Skeletal muscle tissue (tissue), 4 donors: Measurements from ENCODE around the gene CTNNA2. TPM values are rescaled to one million over a fixed set of nuclear protein-coding genes. Genes with fewer than 3 reads are reported as not detected.

Experiments used
- H3K27ac ChIP-seq: one replicate; pipeline ENCODE4 v1.7.0; 2013; ENCODE audit warnings: mild to moderate bottlenecking, low read depth, low read length, inconsistent platforms
- H3K27me3 ChIP-seq, 3 donors: one replicate each; pipeline ENCODE4 v1.7.0; 2013; ENCODE audit warnings: low read length in 3 of 3; ENCODE audit not compliant: control insufficient read depth in 3 of 3, insufficient read depth in 3 of 3
- H3K36me3 ChIP-seq, 3 donors: one replicate each; pipeline ENCODE4 v1.7.0; 2013; ENCODE audit warnings: low read length in 3 of 3; ENCODE audit not compliant: control insufficient read depth in 3 of 3, insufficient read depth in 3 of 3
- H3K4me1 ChIP-seq, 3 donors: one replicate each; pipeline ENCODE4 v1.7.0; 2013; ENCODE audit warnings: low read length in 3 of 3, mild to moderate bottlenecking in 3 of 3; ENCODE audit not compliant: control insufficient read depth in 3 of 3, insufficient read depth in 3 of 3
- H3K4me3 ChIP-seq, 3 donors: one replicate each; pipeline ENCODE4 v1.7.0; 2013; ENCODE audit warnings: low read length in 3 of 3
- H3K9ac ChIP-seq, 3 donors: one replicate each; pipeline ENCODE4 v1.7.0; 2013; ENCODE audit warnings: low read length in 3 of 3, mild to moderate bottlenecking in 3 of 3, moderate library complexity in 2 of 3, low read depth in 1 of 3
- H3K9me3 ChIP-seq, 3 donors: one replicate each; pipeline ENCODE4 v1.7.0; 2013; ENCODE audit warnings: low read length in 3 of 3; ENCODE audit not compliant: control insufficient read depth in 3 of 3
- total RNA-seq: library from RNA; depleted of rRNA; stranded (reverse); fragments of >200 nt; gene quantifications from one replicate; pipeline ENCODE4 v1.2.3, GENCODE V29; 2014
- donor health status: Osteomylitis.

The CTNNA2 gene
- total RNA-seq, 1 donor from 2014 or later: 1.0 TPM

DNA sequence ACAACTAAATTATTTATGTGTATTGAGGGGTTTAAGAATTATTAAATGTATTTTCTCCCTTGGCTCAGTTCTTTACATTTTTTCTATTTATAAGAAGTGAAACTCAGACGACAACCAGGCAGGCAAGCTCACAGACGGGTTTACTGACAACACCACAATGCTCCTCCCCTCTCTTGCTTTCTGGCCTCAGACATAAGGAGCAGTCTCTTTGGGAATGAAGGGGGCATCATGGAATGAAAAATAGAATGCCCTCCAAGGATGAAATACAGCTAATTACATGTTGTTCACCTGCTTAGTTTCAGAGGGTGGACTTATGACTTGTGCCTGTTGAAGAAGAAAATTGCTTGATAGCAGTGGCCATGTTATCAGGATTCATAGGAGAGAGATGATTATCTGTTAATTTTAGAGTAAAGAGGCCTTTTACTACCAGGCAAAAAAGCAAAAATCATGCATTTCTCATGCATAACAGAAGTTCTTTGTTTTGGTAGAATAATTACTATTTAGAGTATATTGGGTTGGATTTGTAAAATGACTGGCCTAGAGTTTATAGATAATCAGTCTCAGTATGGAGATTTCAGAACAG, 963.8 kb downstream of the CTNNA2 start:
- Histone ChIP-seq H3K27ac (no peak overlapping the region), H3K9ac (no peak overlapping the region), H3K4me1 (no peaks in the 10 kb centered on the region)

DNA sequence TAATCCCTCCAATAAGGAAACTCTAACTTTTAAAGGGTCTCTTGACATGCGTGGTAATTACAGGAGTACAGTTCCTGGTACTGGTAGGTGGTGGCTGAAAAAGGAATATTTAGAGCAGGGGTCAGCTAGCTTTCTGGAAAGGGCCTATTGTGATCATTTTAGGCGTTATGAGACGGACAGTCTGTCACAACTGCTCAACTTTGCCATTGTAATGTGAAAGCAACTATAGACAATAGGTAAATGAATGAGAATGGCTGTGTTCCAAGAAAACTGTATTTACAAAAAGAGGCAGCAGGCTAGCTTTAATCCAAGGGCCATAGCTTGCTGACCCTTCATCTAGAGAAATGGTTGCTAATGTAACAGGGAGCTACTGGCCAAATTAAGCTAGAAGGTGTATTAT, 969.4 kb downstream of the CTNNA2 start:
- no peaks in the 10 kb centered on the region for H3K9me3 ChIP-seq
- H3K9ac ChIP-seq: no peak overlapping the region
- H3K4me3 ChIP-seq: no peak overlapping the region
- H3K4me1 ChIP-seq: no peaks in the 10 kb centered on the region
- no peak overlapping the region for H3K27ac ChIP-seq
- H3K36me3 ChIP-seq: no peaks in the 10 kb centered on the region
- H3K27me3 ChIP-seq: no peaks in the 10 kb centered on the region

More for the DNA sequence above, 963.8 kb downstream of the CTNNA2 start:
- Histone ChIP-seq H3K36me3 (no peaks in the 10 kb centered on the region), H3K9me3 (no peaks in the 10 kb centered on the region), H3K27me3 (no peaks in the 10 kb centered on the region), H3K4me3 (no peak overlapping the region)

DNA sequence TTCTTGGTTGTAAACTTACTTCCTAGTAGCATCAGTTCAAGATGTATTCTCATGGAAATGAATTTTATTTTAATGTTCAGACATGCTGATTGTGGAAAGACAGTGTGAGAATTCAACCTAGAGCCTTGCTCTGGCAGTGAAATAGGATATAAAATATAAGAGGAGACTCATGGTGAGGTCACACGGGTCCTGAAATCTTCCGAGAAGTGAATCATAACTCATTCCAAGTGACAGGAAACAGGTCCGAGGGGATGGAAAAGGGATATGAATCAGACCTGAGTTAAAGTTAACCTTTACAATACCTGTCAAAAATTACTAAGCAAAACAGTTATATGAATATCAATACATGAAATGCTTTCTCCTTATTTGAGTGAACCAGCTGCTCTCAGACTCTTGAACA, 976.9 kb downstream of the CTNNA2 start:
- H3K36me3 ChIP-seq: no peaks in the 10 kb centered on the region
- H3K9ac ChIP-seq: no peak overlapping the region
- no peak overlapping the region for H3K4me3 ChIP-seq
- H3K4me1 ChIP-seq: no peaks in the 10 kb centered on the region
- H3K27ac ChIP-seq: no peak overlapping the region
- no peaks in the 10 kb centered on the region for H3K27me3 ChIP-seq
- no peaks in the 10 kb centered on the region for H3K9me3 ChIP-seq

DNA sequence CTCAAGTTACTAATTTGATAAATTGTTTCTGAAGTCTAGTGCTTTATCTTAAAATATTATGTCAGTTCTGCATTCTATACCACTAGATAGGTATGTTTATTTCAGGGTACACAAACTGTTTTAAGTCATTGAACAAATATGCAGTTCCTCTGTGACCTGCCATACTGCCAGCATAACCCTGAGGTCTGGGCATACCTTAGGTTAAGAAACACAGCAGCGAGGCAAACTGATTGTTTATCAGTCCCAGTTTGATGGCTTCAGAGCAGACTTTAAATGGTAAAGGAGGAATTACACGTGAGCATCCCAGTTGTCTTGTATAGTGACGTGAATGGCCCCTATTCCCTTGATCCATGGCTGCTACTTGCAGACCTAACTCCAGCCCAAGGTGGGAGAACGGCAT, 978.1 kb downstream of the CTNNA2 start:
- H3K9me3 ChIP-seq: no peaks in the 10 kb centered on the region
- H3K4me3 ChIP-seq: no peak overlapping the region
- H3K9ac ChIP-seq: no peak overlapping the region
- no peaks in the 10 kb centered on the region for H3K27me3 ChIP-seq
- no peaks in the 10 kb centered on the region for H3K36me3 ChIP-seq
- H3K4me1 ChIP-seq: no peaks in the 10 kb centered on the region
- H3K27ac ChIP-seq: no peak overlapping the region

DNA sequence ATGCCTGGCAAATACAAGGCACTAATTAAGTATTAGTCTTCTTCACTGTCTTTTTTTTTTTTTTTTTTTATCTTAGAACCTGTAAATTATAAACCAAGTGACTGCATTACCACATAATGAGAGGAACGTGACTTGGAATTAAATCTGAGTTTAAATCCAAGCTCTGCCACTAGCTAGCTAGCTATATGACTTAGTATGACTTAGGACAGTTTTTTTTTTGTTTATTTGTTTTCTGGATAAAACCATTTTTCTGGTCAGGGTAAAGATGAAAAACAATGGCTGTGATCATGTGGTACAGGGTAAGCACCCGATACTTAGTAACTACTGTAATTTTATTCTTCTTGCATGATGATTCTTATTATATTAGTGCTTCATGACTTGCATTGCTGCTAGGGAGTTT, 983.5 kb downstream of the CTNNA2 start:
- H3K9ac ChIP-seq: no peak overlapping the region
- no peaks in the 10 kb centered on the region for H3K4me1 ChIP-seq
- no peaks in the 10 kb centered on the region for H3K27me3 ChIP-seq
- H3K27ac ChIP-seq: no peak overlapping the region
- H3K36me3 ChIP-seq: no peaks in the 10 kb centered on the region
- H3K4me3 ChIP-seq: no peak overlapping the region
- H3K9me3 ChIP-seq: no peaks in the 10 kb centered on the region

DNA sequence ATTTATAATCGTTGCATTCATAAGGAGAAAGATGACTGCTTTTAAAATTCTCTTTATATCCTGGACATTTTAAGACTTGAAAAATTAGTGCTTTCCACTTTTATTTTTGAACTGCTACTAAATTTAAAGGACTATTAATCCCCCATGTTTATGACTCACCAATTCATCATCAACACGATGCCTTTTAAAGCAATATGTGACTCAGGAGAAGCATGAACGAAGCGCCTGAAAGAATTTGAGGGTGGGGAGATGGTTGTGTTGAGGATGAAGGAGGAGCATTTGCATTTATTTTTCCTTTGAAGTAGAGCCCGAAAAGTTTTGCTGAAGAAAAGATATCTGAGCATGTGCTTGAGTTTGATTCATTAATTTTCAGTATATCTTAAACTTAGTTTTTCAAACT, 983.9 kb downstream of the CTNNA2 start:
- no peaks in the 10 kb centered on the region for H3K27me3 ChIP-seq
- H3K9me3 ChIP-seq: no peaks in the 10 kb centered on the region
- no peaks in the 10 kb centered on the region for H3K36me3 ChIP-seq
- no peak overlapping the region for H3K4me3 ChIP-seq
- no peak overlapping the region for H3K9ac ChIP-seq
- no peaks in the 10 kb centered on the region for H3K4me1 ChIP-seq
- no peak overlapping the region for H3K27ac ChIP-seq

DNA sequence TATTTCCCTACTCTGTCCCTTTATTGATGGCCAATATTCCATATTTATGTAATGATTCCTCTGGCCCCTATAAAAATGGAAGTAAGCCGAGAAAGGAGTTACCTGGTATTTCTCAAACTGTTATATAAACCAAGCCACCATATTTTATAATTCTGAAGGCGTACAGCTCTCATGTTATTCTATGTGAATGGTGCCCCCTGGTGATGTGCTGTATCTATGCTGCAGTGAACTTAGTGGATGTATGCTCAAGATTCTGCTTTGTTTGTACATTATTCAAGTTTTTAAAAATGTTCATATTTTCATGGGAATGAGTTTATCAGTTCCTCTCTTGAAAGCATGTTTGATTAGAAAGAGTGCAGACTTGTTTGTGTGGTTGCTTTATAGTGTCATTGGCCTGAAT, 986.2 kb downstream of the CTNNA2 start:
- H3K27me3 ChIP-seq: no peaks in the 10 kb centered on the region
- no peaks in the 10 kb centered on the region for H3K36me3 ChIP-seq
- no peak overlapping the region for H3K9ac ChIP-seq
- H3K9me3 ChIP-seq: no peaks in the 10 kb centered on the region
- no peaks in the 10 kb centered on the region for H3K4me1 ChIP-seq
- no peak overlapping the region for H3K4me3 ChIP-seq
- no peak overlapping the region for H3K27ac ChIP-seq

DNA sequence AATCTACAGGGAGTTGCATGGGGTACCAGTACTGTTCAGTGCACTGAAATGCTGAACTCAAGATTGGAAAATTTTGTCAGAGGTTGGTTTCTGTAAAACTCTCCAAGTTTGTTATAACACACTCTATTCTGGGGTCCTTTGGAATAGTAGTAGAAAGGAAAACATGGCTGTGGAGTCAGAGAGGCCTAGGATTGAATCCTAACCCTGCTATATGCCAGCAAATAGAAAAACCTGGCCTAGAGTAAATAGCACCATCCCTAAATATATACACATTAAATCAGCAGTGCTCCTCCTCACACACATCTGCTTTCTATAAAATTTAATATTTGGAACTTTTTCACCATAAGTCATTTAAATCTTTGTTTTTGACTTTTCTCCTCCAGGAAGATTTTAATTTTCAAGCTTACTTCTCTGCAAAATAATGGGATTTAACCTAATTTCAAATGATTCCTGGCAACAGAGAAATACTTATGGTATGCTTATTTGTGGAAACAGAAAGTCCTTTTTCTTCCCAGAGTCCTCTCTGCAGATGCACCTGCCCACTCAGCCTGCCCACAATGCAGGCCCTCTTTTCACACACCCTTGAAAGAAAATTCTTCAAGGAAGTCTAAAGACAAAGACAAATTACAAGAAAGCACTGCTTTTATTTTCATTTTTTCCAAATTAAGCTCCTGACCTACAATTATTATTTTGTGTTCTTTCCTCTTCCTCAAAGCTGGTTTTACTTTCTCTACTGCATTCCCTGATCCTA, 989.2 kb downstream of the CTNNA2 start:
- no peak overlapping the region for H3K27ac ChIP-seq
- no peaks in the 10 kb centered on the region for H3K9me3 ChIP-seq
- H3K4me1 ChIP-seq: no peaks in the 10 kb centered on the region
- no peaks in the 10 kb centered on the region for H3K36me3 ChIP-seq
- no peaks in the 10 kb centered on the region for H3K27me3 ChIP-seq
- no peak overlapping the region for H3K4me3 ChIP-seq
- no peak overlapping the region for H3K9ac ChIP-seq

DNA sequence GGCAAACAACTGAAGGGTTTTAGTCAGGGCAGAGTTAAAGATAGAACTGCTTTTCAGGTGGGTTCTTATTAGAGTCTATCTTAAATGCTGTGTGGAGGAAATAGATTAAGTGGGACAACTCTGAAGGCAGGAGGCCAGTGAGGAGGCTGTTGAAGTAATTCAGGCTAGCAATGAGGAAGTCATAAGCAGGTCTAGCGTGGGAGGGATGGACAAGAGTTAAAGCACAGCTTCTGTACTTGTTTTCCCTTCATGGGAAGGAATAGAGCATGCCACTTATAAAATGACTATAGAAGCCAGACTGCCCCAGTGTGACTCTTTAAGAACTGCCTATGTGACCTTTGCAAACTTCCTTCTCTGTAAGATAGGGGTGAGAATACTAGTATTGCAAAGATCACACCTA, 993.7 kb downstream of the CTNNA2 start:
- Histone ChIP-seq H3K27me3 (no peaks in the 10 kb centered on the region), H3K36me3 (no peaks in the 10 kb centered on the region), H3K4me1 (no peaks in the 10 kb centered on the region), H3K27ac (no peak overlapping the region), H3K9ac (no peak overlapping the region), H3K4me3 (no peak overlapping the region), H3K9me3 (no peaks in the 10 kb centered on the region)

DNA sequence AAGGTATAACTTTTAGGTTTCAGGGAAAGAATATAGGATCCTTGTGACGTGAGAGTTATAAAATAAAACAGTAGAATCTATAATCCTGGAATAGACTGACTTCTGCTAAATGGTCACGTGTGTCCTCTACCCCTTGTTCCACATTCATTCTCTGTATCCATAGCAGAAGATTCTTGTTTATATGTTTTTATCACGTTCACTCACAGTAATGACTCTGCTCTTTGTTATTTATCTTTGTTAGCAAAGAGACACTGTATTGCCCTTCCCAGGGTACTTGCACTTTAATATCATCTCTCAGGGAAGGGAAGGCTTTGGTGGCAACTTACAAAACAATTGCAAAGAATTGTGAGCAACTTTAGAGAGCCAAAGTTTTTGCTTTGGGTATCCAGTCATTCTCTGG, 997.9 kb downstream of the CTNNA2 start:
- Histone ChIP-seq H3K9me3 (no peaks in the 10 kb centered on the region), H3K27me3 (no peaks in the 10 kb centered on the region)

More for the DNA sequence above, 997.9 kb downstream of the CTNNA2 start:
- Histone ChIP-seq H3K9ac (no peak overlapping the region), H3K4me1 (no peaks in the 10 kb centered on the region), H3K27ac (no peak overlapping the region), H3K4me3 (no peak overlapping the region), H3K36me3 (no peaks in the 10 kb centered on the region)
